Psoas muscle (tissue), 8 donors: Measurements from ENCODE around the gene FFAR2. TPM values are rescaled to one million over a fixed set of nuclear protein-coding genes. Genes with fewer than 3 reads are reported as not detected.
"Not testable (repeated sequence)": the region's sequence is repeated elsewhere in the genome, so short reads cannot be mapped to it uniquely, and the experiment has no call there.

Experiments
- ATAC-seq, 4 donors: fragments of 200-7000 bp; cut with Tn5 transposase; one replicate each; pipeline ENCODE4 v1.9.1; 2020; ENCODE audit warnings: moderate library complexity in 3 of 4, mild to moderate bottlenecking in 2 of 4
- DNase-seq, 2 donors: peaks; one replicate each; pipeline ENCODE4 v3.0.0-alpha.2; 2020
- H3K27ac ChIP-seq: fragments of 200-600 bp; one replicate; pipeline ENCODE4 v1.8.0; 2022
- H3K27me3 ChIP-seq, 3 donors: fragments of 200-600 bp in 1 of 3; one replicate each; pipeline versions ENCODE4 v1.6.1 to v1.8.0; 2013 to 2022; ENCODE audit warnings: low read length in 2 of 3, mild to moderate bottlenecking in 2 of 3, moderate library complexity in 1 of 3; ENCODE audit not compliant: insufficient read depth in 3 of 3
- H3K36me3 ChIP-seq, 2 donors: fragments of 200-600 bp in 1 of 2; one replicate each; pipeline versions ENCODE4 v1.6.1 to v1.8.0; 2013 to 2022; ENCODE audit warnings: low read depth in 1 of 2, mild to moderate bottlenecking in 1 of 2, moderate library complexity in 1 of 2; ENCODE audit not compliant: insufficient read depth in 1 of 2
- H3K4me1 ChIP-seq: fragments of 200-600 bp; one replicate; pipeline ENCODE4 v1.8.0; 2022
- H3K4me3 ChIP-seq: fragments of 200-600 bp; one replicate; pipeline ENCODE4 v1.8.0; 2022; ENCODE audit warnings: mild to moderate bottlenecking
- H3K9me3 ChIP-seq: fragments of 200-600 bp; one replicate; pipeline ENCODE4 v1.8.0; 2022
- WGBS, 3 donors: extraction: QIAGEN DNeasy Blood & Tissue Kit; methylation state at CpG; one replicate each; pipeline versions ENCODE4 v1.1.6 to v1.1.7; 2013; 5-methylcytosine and 5-hydroxymethylcytosine counted together
- intact Hi-C, 2 donors: fragments of 100-400 bp; cut with DNase I; formaldehyde crosslinking; loops; one replicate each; pipeline versions ENCODE4 v1.11.0 to v1.14.2; 2022
- polyA plus RNA-seq, 3 donors: library from polyadenylated mRNA; stranded (reverse); fragments of 200-250 nt; gene quantifications; one replicate each; pipeline ENCODE4 v1.2.3, GENCODE V29; 2013
- total RNA-seq, 4 donors: library from RNA; stranded (reverse); fragmentation: NEBNext Ultra II Directional in 2 of 4; extraction: Animal tissue kit (Norgen Biotek cat#: 25700) in 2 of 4; gene quantifications; one replicate each; pipeline versions ENCODE4 v1.2.1 to v1.2.4, GENCODE V29; 2021 to 2023
- TF ChIP-seq, protein P1 (sequence below): fragments of 200-600 bp; IDR thresholded peaks from one replicate; pipeline ENCODE4 v1.8.0; 2022; ENCODE audit warnings: antibody characterized with exemption
- donor health status: healthy with polysubstance abuse.
- donor health status: DM: no; HTN: no; CAD: no; lungs with moderate emphysema.
- donor health status: Bipolar disorder and iron deficiency.
- donor health status: healthy.
- donor health status: DM: yes; HTN: yes; CAD: no.
- donor health status: DM: no; HTN: no; CAD: no.
- donor health status: DM: no; HTN: no; CAD: no.
- donor health status: DM: yes; HTN: yes; CAD: no.

The FFAR2 gene
- total and polyA plus RNA-seq, 7 donors = 0.07 to 0.47 (median 0.14) TPM; not detected in 1

DNA sequence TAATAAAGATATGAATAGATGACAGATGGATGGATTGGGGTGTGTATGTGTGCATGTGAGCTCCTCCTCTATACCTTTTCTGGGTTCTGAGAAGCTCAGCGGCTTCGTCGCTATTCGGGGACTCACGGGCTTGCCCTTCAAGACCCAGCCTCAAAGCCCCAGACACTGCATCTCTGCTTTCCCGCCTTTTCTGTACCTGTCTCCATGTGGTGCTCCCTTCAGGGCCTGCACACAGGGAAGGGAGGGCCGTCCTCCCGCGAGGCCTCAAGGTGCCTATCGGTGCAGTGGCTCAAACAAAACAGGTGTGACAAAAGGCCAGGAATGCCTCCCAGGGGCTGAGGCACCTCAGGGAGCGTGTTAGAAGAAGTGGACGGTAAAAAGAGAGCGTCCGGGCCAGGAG is 26.0 kb downstream of the FFAR2 start:
- intact Hi-C loops = no loop called here
- WGBS, 3 donors = 89 to 95% (median 91%) methylated on average over 14 of the region's 14 CpGs
- Histone ChIP-seq H3K36me3 (no peaks in the 10 kb centered on the region), H3K4me3 (no peak overlapping the region), H3K27me3 (no peaks in the 10 kb centered on the region), H3K9me3 (no peaks in the 10 kb centered on the region), H3K4me1 (no peaks in the 10 kb centered on the region), H3K27ac (no peak overlapping the region)
- DNase-seq (no peak), ATAC-seq (no peak)
- TF ChIP-seq, protein P1, sequence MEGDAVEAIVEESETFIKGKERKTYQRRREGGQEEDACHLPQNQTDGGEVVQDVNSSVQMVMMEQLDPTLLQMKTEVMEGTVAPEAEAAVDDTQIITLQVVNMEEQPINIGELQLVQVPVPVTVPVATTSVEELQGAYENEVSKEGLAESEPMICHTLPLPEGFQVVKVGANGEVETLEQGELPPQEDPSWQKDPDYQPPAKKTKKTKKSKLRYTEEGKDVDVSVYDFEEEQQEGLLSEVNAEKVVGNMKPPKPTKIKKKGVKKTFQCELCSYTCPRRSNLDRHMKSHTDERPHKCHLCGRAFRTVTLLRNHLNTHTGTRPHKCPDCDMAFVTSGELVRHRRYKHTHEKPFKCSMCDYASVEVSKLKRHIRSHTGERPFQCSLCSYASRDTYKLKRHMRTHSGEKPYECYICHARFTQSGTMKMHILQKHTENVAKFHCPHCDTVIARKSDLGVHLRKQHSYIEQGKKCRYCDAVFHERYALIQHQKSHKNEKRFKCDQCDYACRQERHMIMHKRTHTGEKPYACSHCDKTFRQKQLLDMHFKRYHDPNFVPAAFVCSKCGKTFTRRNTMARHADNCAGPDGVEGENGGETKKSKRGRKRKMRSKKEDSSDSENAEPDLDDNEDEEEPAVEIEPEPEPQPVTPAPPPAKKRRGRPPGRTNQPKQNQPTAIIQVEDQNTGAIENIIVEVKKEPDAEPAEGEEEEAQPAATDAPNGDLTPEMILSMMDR = no peak

DNA sequence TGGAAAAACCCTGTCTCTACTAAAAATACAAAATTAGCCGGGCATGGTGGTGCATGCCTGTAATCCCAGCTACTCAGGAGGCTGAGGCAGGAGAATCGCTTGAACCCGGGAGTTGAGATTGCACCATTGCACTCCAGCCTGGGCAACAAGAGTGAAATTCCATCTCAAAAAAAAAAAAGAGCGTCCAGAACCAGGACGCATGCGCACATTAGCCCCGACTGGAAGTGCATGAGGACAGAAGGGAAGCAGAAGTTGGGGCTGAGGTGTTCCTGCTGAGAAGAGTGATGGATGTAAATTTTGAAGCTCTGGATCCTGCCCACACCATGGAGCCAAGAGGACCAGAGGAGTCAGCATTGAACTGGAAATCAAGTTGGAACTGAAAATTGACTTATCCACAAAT is 26.5 kb downstream of the FFAR2 start:
- H3K27ac ChIP-seq, H3K9me3 ChIP-seq, H3K27me3 ChIP-seq, H3K4me1 ChIP-seq, ATAC-seq, H3K36me3 ChIP-seq, intact Hi-C loops, H3K4me3 ChIP-seq, DNase-seq: not testable (repeated sequence)
- 86 to 91% (median 89%) methylated on average over 6 to 7 of the region's 7 CpGs for WGBS, 3 donors

DNA sequence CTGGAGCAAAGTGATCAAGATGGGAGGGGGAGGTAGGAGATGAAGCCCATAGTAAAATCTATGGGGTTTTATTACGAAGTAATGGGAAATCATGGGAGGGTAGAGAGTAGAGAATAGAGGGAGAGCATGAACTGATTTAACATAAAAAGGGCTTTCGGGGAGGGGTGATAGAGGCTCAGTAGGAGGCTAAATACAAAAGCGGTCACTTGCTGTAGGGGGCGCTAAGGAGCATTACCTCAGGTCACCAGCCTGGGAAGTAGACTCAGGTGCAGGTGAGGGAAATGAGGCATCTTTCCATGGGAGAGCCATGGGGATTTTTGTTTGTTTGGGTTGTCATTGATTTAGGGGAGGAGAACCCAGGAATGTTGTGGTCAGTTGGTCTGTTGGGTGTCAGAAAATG is 28.1 kb downstream of the FFAR2 start:
- WGBS, 3 donors = 43 to 45% (median 44%) methylated on average over 4 of the region's 4 CpGs
- DNase-seq = no peak
- Histone ChIP-seq H3K27ac (no peak overlapping the region), H3K4me3 (no peak overlapping the region), H3K4me1 (no peaks in the 10 kb centered on the region), H3K9me3 (no peaks in the 10 kb centered on the region), H3K36me3 (no peaks in the 10 kb centered on the region), H3K27me3 (no peaks in the 10 kb centered on the region)
- intact Hi-C loops = no loop called here
- TF ChIP-seq, protein P1 = no peak
- no peak for ATAC-seq

DNA sequence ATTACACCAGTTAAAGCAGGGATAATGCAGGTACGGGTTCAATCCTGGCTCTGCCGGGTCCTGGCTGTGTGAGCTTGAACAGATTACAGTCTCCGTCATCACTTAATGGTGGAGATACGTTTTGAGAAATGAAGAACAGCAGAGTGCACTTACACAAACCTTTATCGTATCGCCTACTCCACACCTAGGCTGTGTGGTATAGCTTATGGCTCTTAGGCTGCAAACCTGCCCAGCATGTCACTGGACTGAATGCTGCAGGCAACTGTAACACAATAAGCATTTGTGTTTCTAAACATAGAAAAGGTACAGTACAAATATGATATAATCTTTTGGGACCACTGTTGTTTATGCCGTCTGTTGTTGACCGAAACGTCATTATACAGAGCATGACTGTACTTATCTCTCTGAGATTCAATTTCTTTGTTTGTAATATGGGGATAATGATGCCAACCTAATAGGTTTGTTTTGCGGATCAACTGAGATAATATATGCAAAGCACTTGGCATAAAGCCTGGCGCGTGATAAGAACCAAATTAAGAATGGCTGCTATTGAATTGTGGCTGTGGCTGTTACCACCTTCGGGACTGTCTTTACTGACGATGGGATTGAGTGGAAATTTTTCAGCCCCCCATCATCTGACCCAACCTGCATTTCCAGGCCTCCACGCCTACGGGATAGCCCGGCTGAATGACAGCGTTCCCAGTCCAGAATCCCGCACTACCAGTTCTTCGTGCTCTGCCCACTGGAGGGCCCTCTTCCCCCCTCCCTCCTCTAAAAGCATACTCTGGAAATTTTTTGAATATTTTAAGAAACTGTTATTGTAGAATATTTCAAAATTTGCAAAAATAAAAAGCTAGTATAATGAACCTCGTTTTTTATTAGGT is 31.0 kb downstream of the FFAR2 start:
- TF ChIP-seq, protein P1 = no peak
- no peaks in the 10 kb centered on the region for H3K36me3 ChIP-seq
- intact Hi-C loops = no loop called here
- H3K27ac ChIP-seq = no peak overlapping the region
- no peaks in the 10 kb centered on the region for H3K9me3 ChIP-seq
- H3K27me3 ChIP-seq = no peaks in the 10 kb centered on the region
- ATAC-seq = no peak
- no peaks in the 10 kb centered on the region for H3K4me1 ChIP-seq
- no peak for DNase-seq
- WGBS, 3 donors = 76 to 79% (median 78%) methylated on average over 21 of the region's 21 CpGs
- H3K4me3 ChIP-seq = no peak overlapping the region

DNA sequence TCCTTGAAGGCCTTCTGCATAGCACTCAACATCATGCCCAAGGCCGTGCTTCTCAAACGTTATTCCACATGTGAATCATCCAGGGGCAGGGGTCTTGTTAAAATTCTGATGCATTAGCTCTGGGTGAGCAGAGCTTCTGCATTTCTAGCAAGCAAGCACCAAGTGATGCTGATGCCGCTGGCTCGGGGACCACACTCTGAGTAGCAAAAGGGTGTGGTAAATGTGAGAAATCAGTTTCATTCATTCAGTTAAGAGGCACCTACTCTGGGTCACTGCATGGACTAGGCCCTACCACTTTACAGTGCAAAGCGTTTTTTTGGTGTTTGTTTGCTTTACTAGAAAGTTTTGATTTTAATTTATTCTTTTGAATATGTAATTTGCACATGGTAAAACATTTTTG is 35.0 kb downstream of the FFAR2 start:
- intact Hi-C loops = no loop called here
- DNase-seq = no peak
- 65 to 73% (median 68%) methylated on average over 5 of the region's 5 CpGs for WGBS, 3 donors
- Histone ChIP-seq H3K36me3 (no peaks in the 10 kb centered on the region), H3K4me3 (no peak overlapping the region), H3K27me3 (no peaks in the 10 kb centered on the region), H3K4me1 (no peaks in the 10 kb centered on the region), H3K27ac (no peak overlapping the region), H3K9me3 (no peaks in the 10 kb centered on the region)
- ATAC-seq = no peak
- TF ChIP-seq, protein P1 = no peak
